HG03159 (cell line): ENCODE data around the gene RNMT.
"Not testable (repeated sequence)": the region's sequence is repeated elsewhere in the genome, so short reads cannot be mapped to it uniquely, and the experiment has no call there.

Experiments
- ATAC-seq: cut with Tn5 transposase; IDR thresholded peaks from one replicate; pipeline ENCODE4 v1.9.1; 2021; ENCODE audit warnings: mild to moderate bottlenecking, moderate library complexity; ENCODE audit not compliant: unreplicated experiment

Gene RNMT

GRCh38 chr18:13730481-13730880 is 4.0 kb downstream of the RNMT start:
- ATAC-seq = no peak

- no peak for ATAC-seq
Measured at GRCh38 chr18:13735681-13736080, 9.2 kb downstream of the RNMT start.

DNA sequence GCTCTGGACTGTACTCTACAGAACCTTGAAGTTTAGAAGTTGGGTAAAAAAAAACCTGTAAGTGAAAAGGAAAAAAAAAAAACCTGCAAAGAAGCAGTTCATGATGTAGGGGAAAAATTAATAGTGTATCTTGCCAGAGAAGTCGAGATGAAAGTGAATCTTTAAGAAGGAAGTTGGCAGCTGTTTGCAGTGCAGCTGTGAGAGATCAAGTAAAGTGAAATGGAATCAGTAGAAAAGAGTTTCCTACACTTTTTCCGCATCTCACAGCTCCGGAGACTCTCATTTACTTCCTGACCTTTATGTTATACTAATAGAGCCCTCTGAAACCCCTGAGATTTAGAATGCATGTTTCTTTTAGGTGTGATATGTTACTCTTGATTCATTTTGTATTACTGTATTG is 19.2 kb downstream of the RNMT start:
- no peak for ATAC-seq

- no peak for ATAC-seq
Measured at GRCh38 chr18:13746633-13747032, 20.2 kb downstream of the RNMT start.

GRCh38 chr18:13751599-13751998 is 25.1 kb downstream of the RNMT start:
- ATAC-seq = not testable (repeated sequence)

GRCh38 chr18:13756261-13756660 is 29.8 kb downstream of the RNMT start:
- ATAC-seq = no peak

- no peak for ATAC-seq
Measured at GRCh38 chr18:13756671-13757070, 30.2 kb downstream of the RNMT start.

GRCh38 chr18:13758622-13759021 is 32.1 kb downstream of the RNMT start:
- no peak for ATAC-seq

GRCh38 chr18:13760047-13760446 is 33.6 kb downstream of the RNMT start:
- no peak for ATAC-seq

DNA sequence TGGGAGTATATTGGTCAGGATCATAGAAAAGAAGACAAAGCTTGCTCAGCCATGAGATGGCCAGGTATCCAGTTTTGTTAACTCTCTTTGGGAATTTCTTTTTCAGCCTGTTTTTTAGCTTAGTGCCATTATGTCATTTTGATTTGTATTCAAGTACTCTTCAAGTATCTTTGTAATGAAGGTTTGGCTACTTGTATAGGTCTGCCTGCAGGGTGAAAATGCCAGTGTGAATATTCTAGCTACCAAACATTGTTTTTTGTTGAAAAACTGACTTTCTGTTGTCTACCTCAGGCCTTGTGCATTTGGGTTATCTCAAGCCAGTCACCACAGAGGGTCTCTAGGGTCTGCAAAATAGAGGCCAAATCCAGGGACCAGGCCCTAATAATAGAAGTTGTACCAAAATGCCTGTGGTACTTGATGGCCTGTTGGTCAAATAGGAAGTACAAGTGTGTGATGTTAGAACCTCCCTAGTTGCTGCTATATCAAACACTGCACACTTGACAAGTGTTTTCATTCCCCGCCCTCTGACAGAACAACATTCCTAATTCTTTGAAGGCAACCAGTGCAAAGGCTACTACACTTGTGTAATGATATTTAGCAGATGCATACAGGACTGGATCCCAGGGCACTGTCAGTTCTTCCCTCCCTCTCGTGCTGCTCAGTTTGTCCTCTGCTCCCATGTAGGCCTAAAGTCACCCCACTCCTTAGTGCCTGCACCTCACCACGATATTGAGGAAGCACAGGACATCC is 36.4 kb downstream of the RNMT start:
- no peak for ATAC-seq

DNA sequence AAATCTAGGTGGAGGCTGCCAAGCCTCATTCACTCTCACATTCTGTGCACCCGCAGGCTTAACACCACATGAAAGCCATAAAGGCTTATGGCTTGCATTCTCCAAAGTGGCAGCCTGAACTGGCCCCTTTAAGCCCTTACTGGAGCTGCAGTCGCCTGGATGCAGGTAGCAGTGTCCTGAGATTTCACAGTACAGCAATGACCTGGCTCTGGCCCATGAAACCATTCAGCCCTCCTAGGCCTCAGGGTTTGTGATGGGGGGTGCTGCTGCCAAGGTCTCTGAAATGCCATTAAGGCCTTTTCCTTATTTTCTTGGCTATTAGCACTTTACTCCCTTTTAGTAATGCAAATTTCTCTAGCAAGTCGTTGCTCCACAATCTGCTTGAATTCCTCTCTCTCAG is 48.6 kb downstream of the RNMT start:
- ATAC-seq = no peak

GRCh38 chr18:13791181-13791580 is 64.7 kb downstream of the RNMT start:
- no peak for ATAC-seq

DNA sequence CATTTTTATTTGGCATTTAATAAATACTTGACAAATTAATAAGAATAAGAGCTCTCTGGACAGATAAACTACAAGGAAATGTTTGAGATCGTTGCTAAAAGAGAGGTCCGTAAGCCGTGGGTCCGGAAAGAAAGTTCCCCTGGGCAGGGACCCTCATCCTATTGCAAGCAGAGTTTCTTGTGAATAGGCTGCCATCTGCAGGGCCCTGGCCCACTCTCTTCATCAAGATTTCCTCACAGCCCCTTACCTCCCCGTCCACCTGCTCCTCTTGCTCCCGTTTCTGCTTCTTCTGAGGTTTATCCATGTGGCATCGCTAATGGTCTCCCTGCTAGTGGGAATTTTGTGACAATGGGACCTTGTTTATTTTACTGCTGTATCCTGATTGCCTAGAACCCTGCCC is 67.3 kb downstream of the RNMT start:
- ATAC-seq = no peak

GRCh38 chr18:13796515-13796914 is 70.0 kb downstream of the RNMT start:
- no peak for ATAC-seq

DNA sequence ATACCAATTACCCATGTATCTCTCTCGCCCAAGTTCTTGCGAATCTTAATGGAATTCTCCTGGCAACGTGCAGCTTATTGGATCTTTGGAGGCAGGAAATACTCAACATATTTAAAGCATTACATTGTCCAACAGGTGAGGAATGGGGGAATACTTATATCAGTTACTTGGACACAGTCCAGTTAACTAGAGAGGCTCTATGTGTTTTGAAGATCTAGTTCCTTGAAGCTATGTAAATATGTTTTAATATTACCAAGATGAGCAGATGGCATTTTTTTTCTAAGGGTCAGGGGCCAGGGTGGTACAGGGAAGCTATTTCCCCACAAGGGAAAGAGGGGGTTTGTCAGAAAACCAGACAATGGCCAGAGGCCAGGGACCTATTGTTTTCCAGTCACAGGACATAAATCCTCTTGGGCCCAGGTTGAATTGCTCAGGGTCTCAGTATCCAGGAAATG is 70.7 kb downstream of the RNMT start:
- ATAC-seq = no peak

DNA sequence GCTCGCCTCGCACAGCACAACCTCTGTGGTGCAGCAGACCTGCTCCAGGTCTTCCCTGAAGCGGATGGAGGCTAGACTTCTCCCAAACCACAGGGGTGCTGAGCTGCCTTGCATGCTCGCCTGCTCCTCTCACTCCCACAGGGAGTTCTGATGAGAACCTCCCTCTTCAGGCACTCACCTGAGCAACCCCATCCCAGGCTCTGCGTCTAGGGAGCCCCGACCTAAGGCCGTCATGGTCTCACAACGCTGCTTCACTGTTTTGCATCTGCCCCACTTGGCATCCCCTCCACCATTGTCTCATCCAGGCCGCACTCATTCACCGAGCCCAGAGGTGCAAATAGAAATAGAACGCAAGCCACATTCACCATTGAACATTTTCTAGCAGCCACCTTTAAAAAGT is 72.9 kb downstream of the RNMT start:
- ATAC-seq = no peak

GRCh38 chr18:13800505-13801259 is 74.2 kb downstream of the RNMT start:
- ATAC-seq = no peak

GRCh38 chr18:13801260-13801601 is 74.8 kb downstream of the RNMT start:
- ATAC-seq = no peak

- ATAC-seq = no peak
Measured at GRCh38 chr18:13804305-13804704, 77.8 kb downstream of the RNMT start.

GRCh38 chr18:13808294-13809042 is 82.0 kb downstream of the RNMT start:
- no peak for ATAC-seq

GRCh38 chr18:13809043-13809430 is 82.6 kb downstream of the RNMT start:
- ATAC-seq = no peak
